HG03135 (cell line): ENCODE data around the gene TMEM97.
"Not testable (repeated sequence)": the region's sequence is repeated elsewhere in the genome, so short reads cannot be mapped to it uniquely, and the experiment has no call there.

Source experiments
- ATAC-seq: cut with Tn5 transposase; IDR thresholded peaks from one replicate; pipeline ENCODE4 v1.9.1; 2021; ENCODE audit warnings: mild to moderate bottlenecking, moderate library complexity; ENCODE audit not compliant: unreplicated experiment

TMEM97 gene

GRCh38 chr17:28318759-28319597, at the start of gene TMEM97:
Gene TMEM97 (plus strand): TSS chr17:28319200. CDS start chr17:28319240, 40 bp downstream.
- peak; percentile 91 for ATAC-seq

- ATAC-seq, result no peak
Measured at GRCh38 chr17:28270055-28270454, 48.9 kb upstream of the TMEM97 start.

GRCh38 chr17:28270926-28271325, 48.1 kb upstream of the TMEM97 start:
- no peak for ATAC-seq

GRCh38 chr17:28271431-28271830, 47.6 kb upstream of the TMEM97 start:
- no peak for ATAC-seq

DNA sequence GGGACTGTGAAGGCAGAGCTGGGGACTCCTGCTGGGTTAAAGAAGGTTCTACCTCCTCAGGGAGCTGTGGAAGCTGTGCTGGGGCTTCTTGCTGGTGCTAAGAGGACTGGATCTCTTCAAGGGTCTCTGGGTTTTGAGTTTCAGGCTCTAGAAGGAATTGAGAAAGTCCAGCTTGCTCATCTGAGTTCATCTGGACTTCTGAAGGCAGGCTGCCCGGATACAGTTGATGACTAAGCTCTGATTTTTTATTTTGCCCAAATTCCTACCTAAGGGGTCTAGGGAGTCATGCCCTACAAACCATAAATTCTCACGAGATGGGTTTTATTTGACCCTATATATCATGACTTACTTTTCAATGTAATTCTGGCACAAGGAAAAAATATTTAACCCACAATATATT, 46.8 kb upstream of the TMEM97 start:
- no peak for ATAC-seq

- ATAC-seq, result not testable (repeated sequence)
Measured at GRCh38 chr17:28273341-28273740, 45.7 kb upstream of the TMEM97 start.

- no peak for ATAC-seq
Measured at GRCh38 chr17:28274591-28275265, 44.3 kb upstream of the TMEM97 start.

DNA sequence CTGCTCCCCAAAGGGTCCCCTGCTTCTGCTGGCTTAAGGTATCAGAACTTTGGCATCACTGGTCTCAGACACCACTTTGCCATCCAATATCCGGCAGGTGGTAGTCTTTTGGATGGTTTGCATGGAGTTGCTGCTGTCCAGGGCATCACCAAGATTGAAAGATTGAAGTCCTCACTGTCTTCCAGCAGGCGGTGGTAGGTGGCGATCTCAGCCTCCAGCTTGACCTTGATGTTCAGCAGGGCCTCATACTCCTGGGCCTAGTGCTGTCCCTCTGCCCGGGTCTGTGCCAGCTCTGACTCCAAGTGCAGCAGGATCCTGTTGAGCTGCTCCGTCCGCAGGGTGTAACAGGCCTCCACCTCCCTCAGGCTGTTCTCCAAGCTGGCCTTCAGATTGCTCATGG, 43.0 kb upstream of the TMEM97 start:
- no peak for ATAC-seq

- no peak for ATAC-seq
Measured at GRCh38 chr17:28279411-28279810, 39.6 kb upstream of the TMEM97 start.

GRCh38 chr17:28280826-28281225, 38.2 kb upstream of the TMEM97 start:
- no peak for ATAC-seq

DNA sequence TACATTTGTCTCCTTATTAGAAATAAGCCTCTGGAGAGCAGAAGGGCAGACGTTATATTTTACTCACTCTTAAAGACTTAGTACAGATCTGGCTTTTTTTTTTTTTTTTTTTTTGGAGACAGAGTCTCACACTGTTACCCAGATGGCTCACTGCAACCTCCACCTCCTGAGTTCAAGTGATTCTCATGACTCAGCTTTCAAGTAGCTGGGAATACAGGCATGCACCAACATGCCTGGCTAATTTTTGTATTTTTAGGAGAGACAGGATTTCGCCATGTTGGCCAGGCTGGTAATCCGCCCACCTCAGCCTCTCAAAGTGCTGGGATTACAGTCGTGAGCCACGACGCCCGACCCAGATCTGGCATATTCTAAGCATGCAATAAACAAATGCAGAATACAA, 36.4 kb upstream of the TMEM97 start:
- no peak for ATAC-seq

- ATAC-seq, result no peak
Measured at GRCh38 chr17:28285965-28286364, 33.0 kb upstream of the TMEM97 start.

DNA sequence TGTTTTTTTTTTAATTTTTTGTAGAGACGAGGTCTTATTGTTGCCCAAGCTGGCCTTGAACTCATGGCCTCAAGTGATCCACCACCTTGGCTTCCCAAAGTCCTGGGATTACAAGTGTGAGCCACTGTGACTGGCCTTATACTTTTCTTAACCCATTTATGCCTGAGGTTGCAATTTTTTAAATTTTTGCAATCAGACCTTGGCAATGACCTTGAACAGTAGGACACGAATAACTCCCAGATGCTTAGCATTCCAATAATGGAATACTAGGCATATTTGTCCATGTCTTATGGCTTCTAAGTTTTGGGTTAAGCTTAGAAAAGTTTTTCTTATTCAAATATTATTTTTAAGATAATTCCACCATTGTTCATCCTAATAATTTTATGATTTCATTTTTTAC, 28.3 kb upstream of the TMEM97 start:
- ATAC-seq, result no peak

DNA sequence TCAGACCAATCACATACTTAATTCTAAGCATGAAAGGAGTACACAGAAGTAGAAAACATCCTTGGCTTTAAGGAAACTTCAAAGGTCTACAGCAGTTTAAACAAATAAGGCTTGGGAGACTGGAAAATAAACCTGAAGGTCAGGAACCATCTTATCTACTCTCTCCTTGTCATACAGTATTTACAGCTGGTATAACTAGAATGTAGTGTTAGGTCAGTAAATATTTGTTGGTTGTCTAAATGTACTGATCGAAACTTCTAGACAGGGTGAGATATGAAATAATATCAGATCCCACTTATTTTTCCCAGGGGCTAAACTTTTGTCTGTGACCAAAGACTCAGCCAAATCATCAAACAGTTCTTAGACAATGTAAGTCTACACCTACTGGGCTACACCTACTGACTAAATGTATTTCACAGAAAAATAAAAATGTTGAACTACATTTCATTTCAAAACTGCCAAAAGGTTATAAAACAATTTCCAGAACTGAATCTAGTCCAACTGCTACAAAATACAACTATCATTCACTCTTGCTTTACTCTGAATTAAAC, 27.1 kb upstream of the TMEM97 start:
- ATAC-seq, result no peak

- not testable (repeated sequence) for ATAC-seq
Measured at GRCh38 chr17:28292878-28293277, 26.1 kb upstream of the TMEM97 start.

DNA sequence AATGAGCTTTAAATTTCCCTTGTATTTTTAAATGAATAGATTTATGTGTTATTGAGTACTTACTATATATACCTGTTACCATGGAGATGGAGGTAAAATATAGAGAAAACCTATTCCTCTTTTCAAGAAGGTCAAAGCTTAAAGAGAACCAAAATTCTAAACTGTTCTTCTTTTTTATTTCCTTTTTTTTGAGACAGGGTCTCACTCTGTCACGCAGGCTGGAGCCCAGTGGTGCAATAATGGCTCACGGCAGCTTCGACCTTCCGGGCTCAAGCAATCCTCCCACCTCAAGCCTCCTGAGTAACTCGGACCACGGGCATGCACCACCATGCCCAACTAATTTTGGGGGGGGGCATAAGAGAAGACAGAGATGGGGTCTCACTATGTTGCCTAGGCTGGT, 25.0 kb upstream of the TMEM97 start:
- no peak for ATAC-seq

DNA sequence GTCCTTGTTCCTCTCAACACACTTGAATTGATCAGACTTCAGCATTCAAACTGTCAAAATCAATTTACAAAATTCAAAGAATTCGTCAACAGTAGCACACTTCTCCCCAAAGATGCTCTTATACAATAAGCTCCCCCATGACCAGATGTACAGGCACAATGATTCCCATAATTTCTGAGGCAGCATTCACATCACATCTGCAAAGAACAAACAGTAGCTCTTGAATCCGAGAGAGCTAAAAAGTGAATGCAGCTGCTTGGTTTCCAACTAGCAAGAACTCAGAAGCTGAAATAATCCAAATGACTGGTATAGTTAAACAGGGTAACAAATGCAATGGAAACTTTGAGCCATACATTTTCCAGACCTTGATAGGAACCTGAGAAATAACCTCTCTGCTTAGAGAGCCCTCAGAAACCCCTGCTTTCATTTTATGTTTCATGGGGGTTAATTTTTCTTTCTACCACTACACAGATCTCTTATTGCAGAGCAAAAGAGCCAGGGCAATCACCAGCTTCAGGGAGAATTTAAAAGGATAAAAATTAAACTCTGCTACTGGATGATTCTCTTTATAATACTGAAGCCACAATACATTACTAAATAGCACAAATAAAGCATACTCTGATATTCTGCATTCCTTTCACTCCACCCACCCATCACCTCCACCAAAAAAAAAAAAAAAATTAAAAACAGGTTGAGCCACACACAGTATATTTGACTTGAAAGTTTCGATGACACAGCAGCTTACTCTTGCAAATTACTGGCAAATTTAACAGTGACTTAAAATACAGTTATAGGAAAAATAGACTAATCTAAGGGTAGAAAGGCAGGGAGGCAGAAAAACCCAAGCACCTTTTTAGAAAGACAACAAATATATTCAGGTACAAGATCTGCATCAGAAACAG, 23.1 kb upstream of the TMEM97 start:
- ATAC-seq, result no peak

GRCh38 chr17:28298449-28298848, 20.6 kb upstream of the TMEM97 start:
- ATAC-seq, result no peak

DNA sequence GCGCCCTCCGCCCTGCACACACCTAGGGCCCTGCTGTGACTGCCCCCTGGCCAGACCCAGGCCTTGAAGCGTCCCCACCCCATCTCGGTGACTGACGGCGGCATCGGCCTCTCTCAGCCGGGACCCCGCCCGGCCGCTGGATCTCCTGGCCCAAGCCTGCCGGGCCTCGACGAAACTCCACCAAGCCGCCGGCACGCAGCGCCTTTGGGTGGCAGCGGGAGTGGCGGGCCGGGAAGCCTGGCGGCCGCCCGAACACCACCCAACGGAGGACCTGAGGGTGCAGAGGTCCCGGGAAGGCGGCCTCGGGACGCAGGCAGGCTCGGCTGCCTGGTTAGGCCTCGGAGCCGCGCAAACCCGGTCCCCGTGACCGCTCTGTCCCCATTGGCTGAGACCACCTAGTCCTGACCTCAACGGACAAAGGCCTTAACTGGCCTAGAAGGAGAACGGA, 12.0 kb upstream of the TMEM97 start:
- ATAC-seq, result no peak

GRCh38 chr17:28313841-28314240, 5.2 kb upstream of the TMEM97 start:
- ATAC-seq, result no peak
